WERI-Rb-1 (cell line): ENCODE measurements around the gene NELL1.

Experiments
- DNase-seq: peaks from one replicate; pipeline ENCODE4 v3.0.0-alpha.2; 2020
- H3K27ac ChIP-seq: fragments of 250-450 bp; sonication (Bioruptor Pico); 2 replicates; pipeline ENCODE4 v1.5.1; 2020; ENCODE audit warnings: mild to moderate bottlenecking, moderate library complexity
- H3K27me3 ChIP-seq: fragments of 250-450 bp; sonication (Bioruptor Pico); 2 replicates; pipeline ENCODE4 v1.5.1; 2021; ENCODE audit warnings: mild to moderate bottlenecking, low read depth, moderate library complexity; ENCODE audit not compliant: insufficient read depth, severe bottlenecking
- H3K36me3 ChIP-seq: fragments of 250-450 bp; sonication (Bioruptor Pico); 2 replicates; pipeline ENCODE4 v1.5.1; 2020; ENCODE audit warnings: mild to moderate bottlenecking, moderate library complexity
- H3K4me3 ChIP-seq: 2 replicates; pipeline ENCODE4 v1.5.1; 2011; ENCODE audit warnings: low read depth, mild to moderate bottlenecking, control low read depth, low read length
- H3K9me3 ChIP-seq: fragments of 250-450 bp; sonication (Bioruptor Pico); 2 replicates; pipeline ENCODE4 v1.5.1; 2021; ENCODE audit warnings: mild to moderate bottlenecking, moderate library complexity; ENCODE audit not compliant: severe bottlenecking
- TF ChIP-seq, protein P1 (sequence below): IDR thresholded peaks from 2 replicates; pipeline ENCODE4 v1.5.1; 2011; ENCODE audit warnings: low read depth, mild to moderate bottlenecking, control low read depth, inconsistent platforms, low read length

Gene NELL1

GRCh38 chr11:21537980-21538379 lies 868.6 kb downstream of the NELL1 start:
- Histone ChIP-seq H3K27me3 (no peaks in the 10 kb centered on the region), H3K9me3 (no peaks in the 10 kb centered on the region), H3K4me3 (no peak overlapping the region), H3K27ac (no peak overlapping the region), H3K36me3 (no peaks in the 10 kb centered on the region)
- no peak for DNase-seq
- TF ChIP-seq, protein P1, sequence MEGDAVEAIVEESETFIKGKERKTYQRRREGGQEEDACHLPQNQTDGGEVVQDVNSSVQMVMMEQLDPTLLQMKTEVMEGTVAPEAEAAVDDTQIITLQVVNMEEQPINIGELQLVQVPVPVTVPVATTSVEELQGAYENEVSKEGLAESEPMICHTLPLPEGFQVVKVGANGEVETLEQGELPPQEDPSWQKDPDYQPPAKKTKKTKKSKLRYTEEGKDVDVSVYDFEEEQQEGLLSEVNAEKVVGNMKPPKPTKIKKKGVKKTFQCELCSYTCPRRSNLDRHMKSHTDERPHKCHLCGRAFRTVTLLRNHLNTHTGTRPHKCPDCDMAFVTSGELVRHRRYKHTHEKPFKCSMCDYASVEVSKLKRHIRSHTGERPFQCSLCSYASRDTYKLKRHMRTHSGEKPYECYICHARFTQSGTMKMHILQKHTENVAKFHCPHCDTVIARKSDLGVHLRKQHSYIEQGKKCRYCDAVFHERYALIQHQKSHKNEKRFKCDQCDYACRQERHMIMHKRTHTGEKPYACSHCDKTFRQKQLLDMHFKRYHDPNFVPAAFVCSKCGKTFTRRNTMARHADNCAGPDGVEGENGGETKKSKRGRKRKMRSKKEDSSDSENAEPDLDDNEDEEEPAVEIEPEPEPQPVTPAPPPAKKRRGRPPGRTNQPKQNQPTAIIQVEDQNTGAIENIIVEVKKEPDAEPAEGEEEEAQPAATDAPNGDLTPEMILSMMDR: no peak

GRCh38 chr11:21541187-21541751 lies 871.9 kb downstream of the NELL1 start:
- no peaks in the 10 kb centered on the region for H3K27me3 ChIP-seq
- no peak for DNase-seq
- TF ChIP-seq, protein P1: no peak

GRCh38 chr11:21543901-21544300 lies 874.5 kb downstream of the NELL1 start:
- Histone ChIP-seq H3K27me3 (no peaks in the 10 kb centered on the region), H3K27ac (no peak overlapping the region), H3K4me3 (no peak overlapping the region), H3K36me3 (no peaks in the 10 kb centered on the region), H3K9me3 (no peaks in the 10 kb centered on the region)
- no peak for DNase-seq
- TF ChIP-seq, protein P1: no peak

More at GRCh38 chr11:21541187-21541751, 871.9 kb downstream of the NELL1 start:
- Histone ChIP-seq H3K4me3 (no peak overlapping the region), H3K27ac (no peak overlapping the region), H3K9me3 (no peaks in the 10 kb centered on the region), H3K36me3 (no peaks in the 10 kb centered on the region)

DNA sequence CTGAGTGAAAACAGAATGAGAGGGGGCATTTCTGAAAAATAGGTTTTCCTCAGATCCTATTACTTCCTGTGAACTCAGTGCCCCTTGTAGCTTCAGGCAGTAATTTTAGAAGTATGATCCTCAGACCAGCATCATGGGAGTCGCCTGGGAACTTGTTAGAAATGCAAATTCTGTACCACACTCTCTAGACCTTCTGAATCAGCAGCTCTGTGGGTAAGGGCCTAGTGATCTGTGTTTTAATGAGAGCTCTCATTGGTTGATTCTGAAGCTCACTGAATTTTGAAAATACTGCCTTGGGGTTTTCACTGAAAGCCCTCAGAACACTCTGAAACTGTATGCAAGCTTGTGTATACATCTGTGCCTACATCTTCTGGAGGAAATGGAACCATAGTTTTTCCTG lies 876.3 kb downstream of the NELL1 start:
- H3K27me3 ChIP-seq: no peaks in the 10 kb centered on the region
- TF ChIP-seq, protein P1: no peak
- H3K27ac ChIP-seq: no peak overlapping the region
- H3K36me3 ChIP-seq: no peaks in the 10 kb centered on the region
- DNase-seq: no peak
- H3K4me3 ChIP-seq: no peak overlapping the region
- no peaks in the 10 kb centered on the region for H3K9me3 ChIP-seq

- no peak for DNase-seq
- Histone ChIP-seq H3K9me3 (no peaks in the 10 kb centered on the region), H3K27me3 (no peaks in the 10 kb centered on the region), H3K27ac (no peak overlapping the region), H3K36me3 (no peaks in the 10 kb centered on the region), H3K4me3 (no peak overlapping the region)
- TF ChIP-seq, protein P1: no peak
These were observed 877.3 kb downstream of the NELL1 start for GRCh38 chr11:21546703-21547102.

DNA sequence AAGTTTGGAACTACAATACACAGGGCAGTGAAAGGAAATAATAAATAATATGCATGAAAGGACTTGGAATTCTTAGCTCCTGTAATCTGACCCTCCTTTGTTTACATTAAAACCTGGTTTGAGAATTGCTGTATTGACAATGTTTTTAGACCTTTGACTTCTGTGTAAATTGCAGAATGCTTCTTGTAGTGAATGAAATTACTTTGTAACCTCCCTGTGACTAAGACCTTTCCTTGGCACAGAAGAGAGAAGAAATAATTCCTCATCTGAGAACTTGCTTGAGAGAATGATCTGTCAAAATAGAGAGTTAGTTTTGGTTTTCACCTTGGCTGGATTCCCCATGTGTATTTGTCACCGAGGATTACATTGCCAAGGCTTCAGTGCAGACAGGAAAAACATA lies 883.5 kb downstream of the NELL1 start:
- TF ChIP-seq, protein P1: no peak
- H3K27ac ChIP-seq: no peak overlapping the region
- no peaks in the 10 kb centered on the region for H3K9me3 ChIP-seq
- H3K4me3 ChIP-seq: no peak overlapping the region
- H3K27me3 ChIP-seq: no peaks in the 10 kb centered on the region
- no peak for DNase-seq
- H3K36me3 ChIP-seq: no peaks in the 10 kb centered on the region
